Fibroblast of lung (primary cell): ENCODE results near the gene SLC25A51.

Source experiments
- EZH2 ChIP-seq: IDR thresholded peaks from 2 replicates; pipeline ENCODE4 v1.5.1; 2012; ENCODE audit warnings: low read length, control low read depth, mild to moderate bottlenecking; ENCODE audit errors: missing control alignments
- TF ChIP-seq, protein P1 (sequence below), 2 donors: IDR thresholded peaks in 1 of 2; conservative IDR thresholded peaks in 1 of 2; 1 replicate in 1 of 2; 2 replicates in 1 of 2; pipeline ENCODE4 v1.5.1; 2011 to 2012; ENCODE audit warnings: low read length in 2 of 2, control low read depth in 1 of 2, inconsistent platforms in 1 of 2, low read depth in 1 of 2, mild to moderate bottlenecking in 1 of 2

DNA sequence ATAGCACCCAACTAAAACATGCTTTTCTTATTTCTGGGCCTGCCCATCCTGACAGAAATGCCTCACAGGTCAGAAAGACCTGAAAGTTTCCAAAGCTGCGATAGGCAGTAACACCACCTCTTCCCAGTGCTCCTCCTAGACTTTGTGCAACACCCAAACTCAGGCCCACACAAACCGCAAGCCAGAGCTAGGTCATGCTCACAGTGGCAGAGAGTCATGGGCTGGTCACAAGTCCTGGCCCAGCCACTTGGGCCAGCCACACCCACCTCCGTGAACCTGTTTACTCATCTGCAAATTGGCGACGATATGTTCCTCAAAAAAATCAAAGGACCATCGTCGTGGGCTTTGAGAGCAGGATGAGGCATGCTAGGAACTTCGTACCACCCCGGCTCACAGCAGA lies 44.0 kb upstream of the SLC25A51 start:
- TF ChIP-seq, protein P1, sequence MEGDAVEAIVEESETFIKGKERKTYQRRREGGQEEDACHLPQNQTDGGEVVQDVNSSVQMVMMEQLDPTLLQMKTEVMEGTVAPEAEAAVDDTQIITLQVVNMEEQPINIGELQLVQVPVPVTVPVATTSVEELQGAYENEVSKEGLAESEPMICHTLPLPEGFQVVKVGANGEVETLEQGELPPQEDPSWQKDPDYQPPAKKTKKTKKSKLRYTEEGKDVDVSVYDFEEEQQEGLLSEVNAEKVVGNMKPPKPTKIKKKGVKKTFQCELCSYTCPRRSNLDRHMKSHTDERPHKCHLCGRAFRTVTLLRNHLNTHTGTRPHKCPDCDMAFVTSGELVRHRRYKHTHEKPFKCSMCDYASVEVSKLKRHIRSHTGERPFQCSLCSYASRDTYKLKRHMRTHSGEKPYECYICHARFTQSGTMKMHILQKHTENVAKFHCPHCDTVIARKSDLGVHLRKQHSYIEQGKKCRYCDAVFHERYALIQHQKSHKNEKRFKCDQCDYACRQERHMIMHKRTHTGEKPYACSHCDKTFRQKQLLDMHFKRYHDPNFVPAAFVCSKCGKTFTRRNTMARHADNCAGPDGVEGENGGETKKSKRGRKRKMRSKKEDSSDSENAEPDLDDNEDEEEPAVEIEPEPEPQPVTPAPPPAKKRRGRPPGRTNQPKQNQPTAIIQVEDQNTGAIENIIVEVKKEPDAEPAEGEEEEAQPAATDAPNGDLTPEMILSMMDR (conservative IDR thresholded peaks at IDR 0.05 in 1 of 2, IDR thresholded peaks at IDR 0.05 in 1 of 2; ENCODE audit: low read depth in 1 of 2, low read length in 2 of 2), result no peak
- no peak for TF ChIP-seq EZH2
